ENCODE data around the gene ADORA3.

ADORA3 gene

DNA sequence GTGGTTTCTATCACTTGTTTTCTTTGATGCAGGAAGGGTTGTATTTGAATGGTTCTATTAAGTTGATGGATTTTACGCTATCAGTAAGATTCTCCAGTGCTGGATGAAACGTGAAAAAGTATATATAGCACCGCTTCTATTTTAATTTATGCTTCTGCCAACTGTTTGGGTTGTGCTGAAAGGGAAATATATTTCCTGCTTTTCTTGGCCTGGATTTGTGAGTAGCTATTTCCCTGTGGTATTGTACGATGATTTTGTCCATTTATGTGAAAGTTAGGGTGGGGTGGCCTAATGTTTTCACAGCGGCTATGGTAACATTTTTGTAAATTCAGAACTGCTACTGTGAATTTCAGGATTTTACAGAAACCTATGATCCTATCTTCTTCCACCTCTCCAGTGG lies 29.3 kb downstream of the ADORA3 start:
- no peak for DNase-seq

DNA sequence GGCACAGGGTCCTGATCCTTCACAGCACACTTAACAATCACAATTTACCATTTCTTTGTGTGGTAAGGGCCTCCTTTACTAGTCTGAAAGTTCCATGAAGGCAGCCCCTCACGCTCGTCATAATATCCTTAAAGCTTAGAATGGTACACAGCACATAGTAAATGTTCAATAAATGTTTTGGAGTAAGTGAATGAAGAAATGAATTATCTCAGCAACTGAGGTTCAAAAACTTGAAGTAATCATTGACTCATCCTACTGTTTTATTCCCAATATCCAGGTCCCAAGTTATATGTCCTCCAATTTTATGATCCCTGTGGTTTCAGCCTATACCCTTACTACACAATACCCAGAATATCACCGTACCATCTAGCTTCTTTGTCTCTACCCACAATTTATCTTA lies 31.9 kb downstream of the ADORA3 start:
- DNase-seq = no peak

DNA sequence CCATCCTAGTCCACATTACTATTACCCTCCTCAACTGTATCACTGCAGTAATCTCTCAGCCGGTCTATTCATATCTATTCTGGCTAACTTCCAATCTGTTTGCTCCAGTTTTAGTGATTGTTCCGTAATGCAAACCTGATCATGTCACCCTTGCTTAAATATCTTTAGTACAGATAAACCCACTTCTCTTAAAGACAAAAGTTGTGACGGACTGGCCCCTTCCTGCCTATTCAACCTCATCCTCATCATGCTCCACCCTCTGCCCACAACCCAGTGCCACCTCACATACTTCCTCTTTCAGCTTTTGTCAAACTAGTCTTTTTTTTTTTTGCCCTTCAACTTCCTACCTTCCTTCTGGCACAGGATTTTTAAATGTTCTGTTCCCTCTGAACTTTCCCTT lies 32.4 kb downstream of the ADORA3 start:
- peak; percentile 85 for DNase-seq

DNA sequence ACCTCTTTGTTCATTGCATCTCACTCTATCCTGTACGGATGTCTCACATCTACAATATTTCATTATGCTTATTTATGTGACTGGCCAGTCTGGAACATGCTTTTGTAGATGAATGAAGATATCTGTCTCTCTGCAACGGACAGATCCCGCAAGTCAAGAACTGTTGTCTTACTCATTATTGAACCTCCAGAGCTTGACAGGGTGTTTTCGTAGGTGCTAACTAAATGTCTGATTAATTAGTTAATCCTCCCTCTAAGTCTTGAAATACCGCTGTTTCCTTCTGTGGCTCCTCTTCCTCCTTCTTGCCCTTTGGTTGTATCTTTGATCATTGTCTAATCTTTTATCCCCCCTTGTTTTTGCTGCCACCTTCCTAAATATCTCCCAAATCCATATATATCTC lies 32.8 kb downstream of the ADORA3 start:
- DNase-seq = no peak

DNA sequence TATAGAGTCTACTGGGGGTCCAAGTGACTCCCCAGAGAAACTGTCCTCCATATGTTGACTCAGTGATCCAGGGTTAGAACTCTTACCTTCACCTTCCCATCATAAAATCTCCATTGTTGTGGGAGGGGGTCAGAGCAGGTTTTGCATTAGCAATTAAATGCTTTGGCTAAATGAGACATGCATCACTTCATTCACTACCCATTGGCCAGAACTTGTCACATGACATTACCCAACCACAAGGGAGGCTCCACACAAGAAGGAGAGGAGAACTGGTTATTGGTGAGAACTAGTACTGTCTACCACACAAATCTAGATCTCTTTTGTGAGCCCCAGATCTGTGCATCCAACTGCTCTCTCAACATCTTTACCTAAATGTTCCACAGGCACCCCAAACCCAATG lies 33.9 kb downstream of the ADORA3 start:
- no peak for DNase-seq

DNA sequence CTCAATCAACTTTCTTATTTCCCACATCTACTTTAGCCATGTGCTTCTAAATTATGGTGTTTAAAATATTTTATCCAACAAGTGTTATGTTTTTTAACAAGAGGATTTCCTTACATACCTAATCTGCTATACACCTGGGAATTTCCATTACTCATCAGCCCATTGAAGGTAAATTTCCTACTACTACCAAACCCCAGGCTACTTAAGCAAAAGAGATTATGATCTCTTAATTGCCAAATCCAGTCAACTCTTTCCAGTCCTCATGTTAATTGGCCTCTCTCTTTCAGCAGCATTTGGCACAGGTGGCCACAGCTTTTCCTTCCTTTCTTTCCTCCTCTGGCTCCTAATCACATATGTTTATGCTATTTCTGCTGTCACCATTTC lies 34.7 kb downstream of the ADORA3 start:
- DNase-seq = no peak

DNA sequence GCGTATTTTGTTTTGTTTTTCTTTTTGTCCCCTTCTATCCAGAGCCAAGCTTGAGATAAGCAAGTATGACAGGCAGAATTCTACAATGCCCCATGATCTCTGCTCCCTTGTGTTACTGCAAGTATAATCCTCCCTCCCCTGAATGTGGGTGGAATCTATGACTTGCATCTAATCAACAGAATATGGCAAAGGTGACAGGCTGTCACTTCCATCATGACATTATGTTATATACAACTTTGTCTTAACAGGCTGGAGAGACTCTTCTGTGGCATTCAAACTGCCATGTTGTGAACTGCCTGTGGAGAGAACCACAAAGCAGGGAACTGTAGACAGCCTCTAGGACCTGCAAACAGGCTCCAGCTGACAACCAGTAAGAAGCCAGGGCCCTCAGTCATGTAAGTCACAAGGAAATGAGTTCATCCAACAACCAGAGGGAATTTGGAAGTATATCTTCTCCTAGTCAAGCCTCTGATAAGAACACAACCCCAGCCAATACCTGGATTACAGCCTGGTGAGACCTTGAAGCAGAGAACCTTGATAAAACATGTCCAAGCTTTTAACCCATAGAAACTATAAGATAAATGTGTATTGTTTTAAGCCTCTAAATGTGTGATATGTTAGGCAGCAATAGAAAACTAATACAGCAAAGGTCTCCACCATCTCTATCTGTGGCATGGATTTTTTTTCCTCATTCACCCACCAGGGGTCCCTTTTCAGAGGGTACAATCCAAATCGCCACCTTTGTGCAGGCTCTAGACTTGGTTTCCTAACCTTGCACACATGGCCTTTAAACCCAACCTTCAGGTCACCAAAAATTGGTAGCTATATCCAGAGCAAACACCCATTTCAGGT lies 35.3 kb downstream of the ADORA3 start:
- DNase-seq = no peak

DNA sequence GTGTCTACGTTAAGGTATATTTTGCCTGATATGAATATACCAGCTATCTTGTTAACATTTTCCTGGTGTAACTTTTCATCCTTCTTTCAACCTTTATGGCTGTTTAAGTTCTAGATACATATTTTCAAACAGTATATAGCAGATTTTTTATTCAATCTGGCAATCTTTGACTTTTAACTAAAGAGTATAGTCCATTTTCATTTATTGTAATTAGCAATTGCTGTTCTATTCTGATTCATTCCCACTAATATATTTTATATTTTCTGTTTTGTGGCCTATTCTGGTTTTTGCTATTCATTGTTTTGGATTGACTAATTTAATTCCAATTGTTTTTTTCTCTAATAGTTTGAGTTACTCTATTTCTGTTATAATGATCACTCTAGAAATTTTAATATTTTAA lies 37.0 kb downstream of the ADORA3 start:
- DNase-seq = no peak

DNA sequence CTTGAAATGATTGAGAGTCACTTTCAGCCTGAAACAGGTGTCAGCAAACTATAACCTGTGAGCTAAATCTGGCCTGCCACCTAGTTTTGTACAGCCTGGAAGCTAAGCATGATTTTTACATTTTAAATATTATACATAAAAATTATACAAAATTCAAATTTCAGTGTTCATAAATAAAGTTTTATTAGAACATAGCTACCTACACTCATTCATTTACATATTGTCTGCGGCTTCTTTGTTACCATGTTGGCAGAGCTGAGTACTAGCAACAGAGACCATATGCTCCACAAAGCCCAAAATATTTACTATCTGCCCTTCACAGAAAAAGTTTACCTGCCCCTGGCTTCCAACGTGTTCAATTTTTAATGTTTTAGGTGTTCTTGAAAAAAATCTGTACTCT lies 37.7 kb downstream of the ADORA3 start:
- DNase-seq = no peak

DNA sequence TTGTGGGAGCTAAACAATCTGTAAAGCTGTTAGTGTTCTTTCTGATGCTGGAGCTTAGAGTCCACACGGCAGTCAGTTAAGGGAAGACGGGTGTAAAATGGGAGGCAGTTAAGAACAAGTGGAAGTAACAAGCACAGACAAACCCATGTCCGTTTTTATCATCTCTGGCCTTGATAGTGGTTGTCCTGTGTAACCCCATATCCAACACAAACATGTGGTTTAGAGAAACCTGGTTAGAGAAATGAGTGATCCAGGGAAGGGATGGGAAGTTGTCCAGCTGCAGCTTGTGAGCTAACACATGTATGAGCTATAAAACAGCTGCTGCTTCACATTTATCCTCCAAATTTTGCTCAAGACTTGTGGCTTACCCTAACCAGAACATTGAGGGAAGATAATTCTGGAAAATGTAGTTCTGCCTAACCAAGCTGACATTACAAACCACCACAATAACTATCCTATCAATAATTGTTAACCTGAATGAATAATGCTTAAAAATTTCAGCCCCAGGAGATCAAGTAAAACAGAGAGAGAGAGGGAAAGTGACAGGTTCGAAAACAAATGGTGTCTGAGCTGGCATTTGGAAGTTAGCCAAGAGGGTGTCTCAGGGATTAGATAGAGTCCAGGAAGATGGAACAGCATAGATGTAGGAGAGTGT lies 40.3 kb downstream of the ADORA3 start:
- DNase-seq = no peak

DNA sequence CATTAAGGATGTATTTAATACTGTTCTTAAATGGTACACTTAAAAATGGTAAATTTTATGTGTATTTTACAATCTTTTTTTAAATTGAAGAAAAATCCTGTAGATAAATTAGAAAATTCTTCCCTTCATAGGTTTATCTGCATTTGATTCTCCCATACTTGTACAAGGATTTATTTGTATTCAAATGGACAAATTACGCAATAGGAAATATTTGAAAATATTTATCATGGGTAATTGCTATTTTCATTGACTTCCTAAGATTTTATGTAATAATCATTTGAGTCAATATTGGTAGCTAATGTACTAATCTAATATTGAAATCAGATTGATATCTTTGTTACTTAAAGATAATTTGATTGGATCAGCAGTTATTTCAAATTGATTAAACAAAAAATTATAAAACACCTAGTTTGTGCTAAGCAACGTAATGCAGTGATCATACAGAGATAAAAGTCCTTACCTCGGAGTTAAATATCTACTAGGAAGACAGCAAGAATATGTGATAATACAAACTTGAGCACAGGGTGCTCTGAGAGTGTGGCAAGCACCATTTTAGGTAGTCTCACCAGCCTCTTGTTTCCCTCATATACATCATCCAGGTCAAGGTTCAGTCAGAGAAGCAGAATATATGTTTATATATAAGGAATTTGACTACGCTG lies 40.9 kb downstream of the ADORA3 start:
- no peak for DNase-seq

DNA sequence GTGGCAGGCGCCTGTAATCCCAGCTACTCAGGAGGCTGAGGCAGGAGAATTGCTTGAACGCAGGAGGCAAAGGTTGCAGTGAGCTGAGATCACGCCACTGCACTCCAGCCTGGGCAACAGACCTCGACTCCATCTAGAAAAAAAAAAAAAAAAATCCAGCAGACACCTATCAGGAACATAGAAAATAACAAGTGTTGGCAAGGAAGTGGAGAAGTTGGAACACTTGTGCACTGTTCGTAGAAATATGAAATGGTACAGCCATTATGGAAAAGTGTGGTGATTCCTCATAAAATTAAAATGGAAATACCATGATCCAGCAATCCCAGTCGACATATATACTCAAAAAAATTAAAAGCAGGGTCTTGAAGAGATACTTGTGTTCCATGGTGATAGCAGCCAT lies 41.7 kb downstream of the ADORA3 start:
- no peak for DNase-seq

DNA sequence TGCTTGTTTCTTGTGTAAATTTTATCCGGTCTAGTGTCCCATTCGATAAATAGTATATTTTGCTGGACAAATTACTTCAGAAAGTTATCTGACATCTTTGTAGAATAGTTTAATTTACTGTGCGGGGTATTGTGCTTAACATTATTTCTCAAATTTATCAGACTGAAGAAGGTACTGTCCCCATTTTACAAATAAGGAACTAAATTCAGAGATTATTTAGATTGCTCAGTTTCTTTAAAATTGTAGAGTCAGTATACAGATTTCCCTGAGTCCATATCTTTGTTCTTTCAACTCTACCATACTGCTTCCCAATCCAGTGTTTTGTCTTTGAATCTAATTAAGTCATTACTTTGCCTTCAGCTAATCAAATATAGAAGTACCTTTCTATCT lies 47.8 kb downstream of the ADORA3 start:
- no peak for DNase-seq

DNA sequence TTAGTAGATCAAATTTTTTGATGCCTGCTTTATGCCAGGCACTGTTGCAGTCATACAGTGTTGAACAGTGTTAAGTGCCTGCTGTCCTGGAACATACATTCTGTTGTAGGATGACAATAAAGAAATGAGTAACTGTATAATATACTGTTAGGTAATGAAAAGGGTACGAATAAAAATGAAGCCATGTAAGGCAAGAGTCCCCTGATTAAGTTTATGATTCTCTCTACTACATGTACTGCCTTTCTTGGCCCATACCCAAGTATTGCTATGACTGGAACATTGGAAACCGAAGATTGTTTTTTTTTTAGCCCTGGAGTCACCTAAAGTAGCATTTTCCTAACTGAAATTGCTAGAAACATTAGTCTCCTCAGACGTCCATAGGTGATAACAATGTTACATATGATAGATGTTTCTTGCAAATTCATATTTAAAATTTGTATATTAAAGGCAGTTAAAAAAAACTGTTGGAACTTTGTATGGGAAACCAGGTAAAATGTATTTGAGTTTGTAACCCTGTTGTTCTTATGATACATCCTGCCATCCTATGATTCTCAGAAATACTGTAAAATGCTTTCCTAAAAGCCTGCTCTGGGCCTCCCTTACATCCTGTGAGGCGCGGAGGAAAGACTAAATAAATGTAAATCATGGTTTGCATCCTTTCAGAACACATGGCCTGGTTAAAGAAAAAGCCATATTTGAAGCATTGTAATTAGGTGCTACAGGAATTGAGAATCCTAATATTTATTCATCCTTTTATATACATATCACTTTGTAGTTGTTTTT lies 48.4 kb downstream of the ADORA3 start:
- DNase-seq = no peak

DNA sequence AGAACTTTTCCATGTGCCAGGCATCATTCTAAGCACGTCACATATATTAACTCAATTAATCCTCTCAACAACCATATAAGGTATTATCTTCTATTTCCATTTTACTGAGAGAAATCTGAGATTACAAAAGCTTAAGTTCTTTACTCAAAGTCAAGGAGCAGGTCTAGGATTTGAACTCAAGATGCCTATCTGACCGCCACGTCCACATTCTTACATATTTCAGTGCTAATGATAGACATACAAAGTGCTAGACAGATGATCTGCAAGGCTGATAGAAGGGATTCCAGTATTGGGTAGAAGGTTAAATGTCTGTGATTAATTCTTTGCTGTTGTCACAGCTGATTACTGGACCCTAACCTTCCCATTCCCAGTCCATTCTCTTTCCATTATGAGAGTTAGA lies 49.7 kb downstream of the ADORA3 start:
- DNase-seq = no peak

DNA sequence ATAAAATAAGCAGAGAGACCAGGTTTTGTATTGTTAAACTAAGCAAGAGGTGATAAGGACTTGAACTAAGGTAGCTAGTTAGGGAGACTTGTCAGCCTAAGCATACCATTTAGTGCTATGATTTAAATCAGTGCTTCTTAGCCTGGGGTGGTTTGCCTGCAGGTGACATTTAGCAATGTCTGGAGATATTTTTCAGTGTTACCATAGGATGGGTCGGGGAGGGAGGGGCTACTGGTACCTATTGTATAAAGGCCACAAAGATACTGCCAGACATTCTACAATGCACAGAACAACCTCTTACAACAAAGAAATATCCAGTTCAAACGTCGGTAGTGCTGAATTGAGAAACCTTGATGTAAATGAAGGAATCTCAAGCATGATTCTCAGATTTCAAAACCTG lies 50.9 kb downstream of the ADORA3 start:
- DNase-seq = no peak

DNA sequence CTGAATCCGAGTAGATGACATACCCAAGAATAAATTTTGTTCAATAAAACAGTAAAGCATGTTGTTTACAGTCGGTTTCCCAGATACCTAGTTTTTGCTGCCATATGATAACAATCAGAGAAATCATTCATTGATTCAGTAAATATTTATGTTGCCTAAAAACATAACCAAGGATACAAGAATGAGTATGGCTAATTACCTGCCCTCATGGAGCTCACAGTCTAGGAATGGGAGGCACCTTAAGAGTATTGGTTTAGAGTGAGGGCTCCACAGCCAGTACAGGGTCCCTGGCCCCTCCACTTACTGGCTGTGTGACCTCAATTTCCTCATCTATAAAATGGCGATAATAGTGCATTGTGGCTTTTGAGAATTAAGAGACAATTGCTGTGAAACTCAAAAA lies 53.2 kb downstream of the ADORA3 start:
- no peak for DNase-seq

DNA sequence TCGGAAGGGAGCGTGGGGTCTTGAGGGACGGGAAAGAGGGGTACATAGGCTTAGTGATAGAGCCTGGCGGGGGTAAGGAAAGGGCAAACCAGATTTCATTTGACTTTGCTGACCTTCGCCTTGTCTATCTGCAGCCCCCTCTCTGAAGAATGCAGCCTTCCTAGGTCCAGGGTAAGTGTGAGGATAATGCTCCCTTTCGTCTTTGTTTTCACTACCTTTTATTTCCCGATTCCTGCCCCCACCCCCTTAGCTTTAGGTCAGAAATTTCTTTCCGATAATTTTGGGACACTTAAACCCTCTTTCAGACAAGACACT lies 53.8 kb downstream of the ADORA3 start:
- no peak for DNase-seq

Data from CD4-positive, alpha-beta T cell treated with Interleukin-21 for 1 hour (primary cell).